Fibroblast of gingiva (primary cell): ENCODE results near the gene IGDCC3.

ENCODE experiments used
- DNase-seq: peaks from one replicate; pipeline ENCODE4 v3.0.0-alpha.2; 2011; ENCODE audit warnings: low read depth

IGDCC3 gene

DNA sequence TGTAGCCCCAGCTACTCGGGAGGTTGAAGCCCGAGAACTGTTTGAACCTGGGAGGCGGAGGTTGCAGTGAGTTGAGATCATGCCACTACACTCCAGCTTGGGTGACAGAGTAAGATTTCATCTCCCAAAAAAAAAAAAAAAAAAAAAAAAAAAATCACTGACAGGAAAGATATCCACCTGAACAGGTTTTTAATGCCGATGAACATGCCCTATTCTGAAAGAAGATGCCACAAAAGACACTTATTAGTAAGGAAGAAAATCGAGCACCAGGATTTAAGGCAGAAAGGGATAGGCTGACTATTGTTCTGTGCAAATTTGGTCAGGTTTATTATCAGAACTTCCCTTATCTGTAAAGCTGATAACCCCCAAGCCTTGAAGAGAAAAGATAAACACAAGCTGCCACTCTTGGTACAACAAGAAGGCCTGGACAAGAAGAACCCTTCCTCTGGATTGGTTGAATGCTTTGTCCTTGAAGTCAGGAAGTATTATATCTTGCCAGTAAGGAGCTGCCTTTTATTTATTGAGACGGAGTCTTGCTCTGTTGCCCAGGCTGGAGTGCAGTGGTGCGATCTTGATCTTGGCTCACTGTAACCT, 88.4 kb downstream of the IGDCC3 start:
- no peak for DNase-seq

- DNase-seq: no peak
These were observed 90.3 kb downstream of the IGDCC3 start for GRCh38 chr15:65287520-65287855.

- DNase-seq: peak; percentile 76
These were observed 90.9 kb downstream of the IGDCC3 start, which contains the start of gene PARP16 for GRCh38 chr15:65286704-65287519. Gene PARP16 (minus strand): TSS chr15:65286883. CDS start chr15:65286426, 457 bp downstream.

GRCh38 chr15:65286069-65286703, 91.6 kb downstream of the IGDCC3 start:
- no peak for DNase-seq

DNA sequence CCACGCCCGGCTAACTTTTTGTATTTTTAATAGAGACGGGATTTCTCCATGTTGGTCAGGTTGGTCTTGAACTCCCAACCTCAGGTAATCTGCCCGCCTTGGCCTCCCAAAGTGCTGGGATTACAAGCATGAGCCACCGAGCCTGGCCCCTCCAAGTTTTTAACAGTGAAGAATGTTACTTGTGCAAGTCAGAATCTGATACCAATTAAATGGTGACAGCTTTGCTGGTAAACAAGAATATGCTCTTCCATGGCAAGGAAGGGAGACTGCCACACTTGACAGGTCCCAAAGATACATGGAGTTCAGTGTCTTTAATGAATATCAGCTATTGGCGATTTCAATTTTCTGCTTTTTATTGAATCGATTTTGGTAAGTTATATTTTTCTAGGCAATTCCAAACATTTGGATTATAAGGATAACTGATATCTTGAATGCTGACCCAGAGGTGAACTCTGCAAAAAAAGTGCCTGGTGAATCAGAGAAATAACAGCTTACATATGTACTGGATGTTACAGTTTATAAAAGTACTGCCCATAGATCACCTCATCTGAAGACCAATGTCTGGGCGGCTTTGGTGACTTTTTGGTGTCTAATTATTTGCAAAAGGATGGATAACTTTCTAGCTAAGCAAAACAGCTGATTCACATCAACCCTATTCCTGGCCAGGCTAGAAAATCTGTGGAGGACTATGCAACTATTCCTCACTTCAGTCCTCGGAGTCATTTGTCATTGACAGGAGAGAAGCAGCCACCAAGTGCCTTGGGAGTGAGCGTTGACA, 92.3 kb downstream of the IGDCC3 start:
- peak; percentile 52 for DNase-seq

DNA sequence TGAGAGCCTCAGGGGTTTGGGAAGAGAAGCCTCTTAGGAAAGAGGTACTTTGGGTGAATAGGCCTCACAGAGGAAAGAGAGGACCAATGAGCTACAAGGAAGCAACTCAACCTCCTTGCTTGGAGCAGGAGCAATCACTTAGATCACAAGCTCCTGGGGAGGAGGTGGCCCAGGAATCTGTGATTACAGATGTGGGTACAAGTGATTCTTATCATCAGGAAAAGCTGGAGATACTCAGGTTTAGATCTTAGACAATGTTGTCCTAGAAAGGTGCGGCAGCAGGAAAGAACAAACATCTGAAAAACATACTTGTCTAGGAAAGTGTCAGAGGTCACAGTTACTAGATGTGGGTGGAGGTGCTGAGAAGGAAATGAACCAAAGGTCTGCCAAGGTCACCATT, 99.3 kb downstream of the IGDCC3 start:
- no peak for DNase-seq
